B cell (primary cell): ENCODE data around the gene RNF44.
"Not testable (repeated sequence)": the region's sequence is repeated elsewhere in the genome, so short reads cannot be mapped to it uniquely, and the experiment has no call there.

Experiments
- CTCF ChIP-seq: fragments of 200-600 bp; IDR thresholded peaks from one replicate; pipeline ENCODE4 v1.8.0; 2022; ENCODE audit warnings: antibody characterized with exemption, mild to moderate bottlenecking
- EZH2 ChIP-seq: IDR thresholded peaks from 2 replicates; pipeline ENCODE4 v1.6.1; 2012; ENCODE audit warnings: borderline replicate concordance, low read depth, mild to moderate bottlenecking, moderate library complexity, low read length; ENCODE audit not compliant: insufficient read depth, poor library complexity, severe bottlenecking

- TF ChIP-seq CTCF, EZH2: not testable (repeated sequence)
Observed at GRCh38 chr5:176550937-176551336, 13.7 kb upstream of the RNF44 start.
